Body of pancreas (tissue), 4 donors: ENCODE measurements around the gene ALX4.

Source experiments
- POLR2A ChIP-seq, 3 donors: fragments of 450-650 bp; IDR thresholded peaks; one replicate each; pipeline ENCODE4 v1.6.1; 2016; ENCODE audit warnings: antibody characterized with exemption in 3 of 3, mild to moderate bottlenecking in 2 of 3
- TF ChIP-seq, protein P1 (sequence below), 7 experiments: fragments of 450-650 bp in 4 of 7; fragments of 200-600 bp in 3 of 7; sonication (generic) in 3 of 7; IDR thresholded peaks; one replicate each; pipeline ENCODE4 v1.5.1; 2016 to 2019; ENCODE audit warnings: antibody characterized with exemption in 7 of 7

DNA sequence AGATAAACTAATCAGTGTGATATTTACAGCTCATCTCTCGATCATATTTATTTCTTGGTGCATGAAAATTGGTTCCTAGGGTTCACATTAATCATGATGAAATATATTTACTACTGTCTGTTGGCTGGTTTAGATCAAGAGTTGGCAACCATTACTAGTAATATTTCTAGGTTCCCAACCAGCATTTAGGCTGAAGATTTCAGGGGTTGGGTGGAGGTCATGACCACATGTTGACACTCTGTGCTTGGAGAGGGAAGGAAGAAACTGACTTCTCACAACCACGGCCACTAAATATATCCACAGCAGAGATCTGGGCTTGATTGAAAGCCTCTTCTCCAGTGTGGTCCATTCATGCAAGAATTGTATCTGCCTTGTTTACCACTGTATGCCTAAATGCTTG is 87.9 kb downstream of the ALX4 start:
- TF ChIP-seq, protein P1, sequence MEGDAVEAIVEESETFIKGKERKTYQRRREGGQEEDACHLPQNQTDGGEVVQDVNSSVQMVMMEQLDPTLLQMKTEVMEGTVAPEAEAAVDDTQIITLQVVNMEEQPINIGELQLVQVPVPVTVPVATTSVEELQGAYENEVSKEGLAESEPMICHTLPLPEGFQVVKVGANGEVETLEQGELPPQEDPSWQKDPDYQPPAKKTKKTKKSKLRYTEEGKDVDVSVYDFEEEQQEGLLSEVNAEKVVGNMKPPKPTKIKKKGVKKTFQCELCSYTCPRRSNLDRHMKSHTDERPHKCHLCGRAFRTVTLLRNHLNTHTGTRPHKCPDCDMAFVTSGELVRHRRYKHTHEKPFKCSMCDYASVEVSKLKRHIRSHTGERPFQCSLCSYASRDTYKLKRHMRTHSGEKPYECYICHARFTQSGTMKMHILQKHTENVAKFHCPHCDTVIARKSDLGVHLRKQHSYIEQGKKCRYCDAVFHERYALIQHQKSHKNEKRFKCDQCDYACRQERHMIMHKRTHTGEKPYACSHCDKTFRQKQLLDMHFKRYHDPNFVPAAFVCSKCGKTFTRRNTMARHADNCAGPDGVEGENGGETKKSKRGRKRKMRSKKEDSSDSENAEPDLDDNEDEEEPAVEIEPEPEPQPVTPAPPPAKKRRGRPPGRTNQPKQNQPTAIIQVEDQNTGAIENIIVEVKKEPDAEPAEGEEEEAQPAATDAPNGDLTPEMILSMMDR (IDR thresholded peaks at IDR 0.05), result no peak
- no peak for TF ChIP-seq POLR2A (IDR thresholded peaks at IDR 0.05)
